Mesenchymal stem cell (in vitro differentiated cells and primary cell): ENCODE measurements around the gene WNK1.

Source experiments
- DNase-seq: peaks from one replicate; pipeline ENCODE4 v3.0.0-alpha.2; 2013
- H2AFZ ChIP-seq: one replicate; pipeline ENCODE4 v1.6.1; 2013; ENCODE audit warnings: low read depth, mild to moderate bottlenecking, control low read depth, inconsistent platforms, low read length, moderate library complexity
- H2AK5ac ChIP-seq: 2 replicates; pipeline ENCODE4 v1.6.1; 2013; ENCODE audit warnings: low read length, moderate library complexity, mild to moderate bottlenecking, inconsistent platforms; ENCODE audit not compliant: severe bottlenecking
- H2BK120ac ChIP-seq: one replicate; pipeline ENCODE4 v1.6.1; 2013; ENCODE audit warnings: low read depth, mild to moderate bottlenecking, inconsistent platforms, low read length, moderate library complexity
- H2BK12ac ChIP-seq, 2 experiments: one replicate each; pipeline ENCODE4 v1.6.1; 2013; ENCODE audit warnings: inconsistent platforms in 2 of 2, low read length in 2 of 2, mild to moderate bottlenecking in 2 of 2, moderate library complexity in 2 of 2, control low read depth in 1 of 2
- H2BK15ac ChIP-seq: one replicate; pipeline ENCODE4 v1.6.1; 2013; ENCODE audit warnings: mild to moderate bottlenecking, low read depth, inconsistent platforms; ENCODE audit not compliant: poor library complexity, severe bottlenecking
- H2BK5ac ChIP-seq: 2 replicates; pipeline ENCODE4 v1.6.1; 2013; ENCODE audit warnings: low read depth, mild to moderate bottlenecking, low read length, control low read depth, inconsistent platforms; ENCODE audit not compliant: poor library complexity, severe bottlenecking
- H3K14ac ChIP-seq, 2 experiments: one replicate each; pipeline ENCODE4 v1.6.1; 2013; ENCODE audit warnings: inconsistent platforms in 2 of 2, low read length in 2 of 2, control low read depth in 1 of 2, mild to moderate bottlenecking in 1 of 2, moderate library complexity in 1 of 2
- H3K18ac ChIP-seq, 2 experiments: one replicate each; pipeline ENCODE4 v1.6.1; 2013; ENCODE audit warnings: inconsistent platforms in 2 of 2, low read length in 2 of 2, control low read depth in 1 of 2, low read depth in 1 of 2, mild to moderate bottlenecking in 1 of 2
- H3K23ac ChIP-seq, 2 experiments: one replicate each; pipeline ENCODE4 v1.6.1; 2013; ENCODE audit warnings: inconsistent platforms in 2 of 2, low read length in 2 of 2, mild to moderate bottlenecking in 2 of 2, moderate library complexity in 2 of 2, control low read depth in 1 of 2
- H3K27ac ChIP-seq: 2 replicates; pipeline ENCODE4 v1.5.1; 2013; ENCODE audit warnings: mild to moderate bottlenecking, moderate library complexity, low read length, control low read depth, inconsistent platforms; ENCODE audit not compliant: poor library complexity, severe bottlenecking
- H3K27me3 ChIP-seq, 2 experiments: 2 replicates each; pipeline versions ENCODE4 v1.6.1 to v1.7.0; 2013; ENCODE audit warnings: low read length in 2 of 2, mild to moderate bottlenecking in 2 of 2, moderate library complexity in 2 of 2, control low read depth in 1 of 2, inconsistent platforms in 1 of 2; ENCODE audit not compliant: control insufficient read depth in 1 of 2, insufficient read depth in 1 of 2
- H3K36me3 ChIP-seq, 2 experiments: 2 replicates each; pipeline versions ENCODE4 v1.6.1 to v1.7.0; 2013; ENCODE audit warnings: low read length in 2 of 2, control low read depth in 1 of 2, inconsistent platforms in 1 of 2, low read depth in 1 of 2, mild to moderate bottlenecking in 1 of 2; ENCODE audit not compliant: insufficient read depth in 2 of 2, control insufficient read depth in 1 of 2
- H3K4ac ChIP-seq, 2 experiments: one replicate each; pipeline ENCODE4 v1.6.1; 2013; ENCODE audit warnings: inconsistent platforms in 2 of 2, low read length in 2 of 2, mild to moderate bottlenecking in 2 of 2, moderate library complexity in 2 of 2, control low read depth in 1 of 2, low read depth in 1 of 2
- H3K4me1 ChIP-seq: 2 replicates; pipeline ENCODE4 v1.6.1; 2013; ENCODE audit warnings: low read depth, low read length, control low read depth; ENCODE audit not compliant: control insufficient read depth, insufficient read depth
- H3K4me2 ChIP-seq: 2 replicates; pipeline ENCODE4 v1.6.1; 2013; ENCODE audit warnings: low read length, mild to moderate bottlenecking, inconsistent platforms; ENCODE audit not compliant: poor library complexity, severe bottlenecking
- H3K4me3 ChIP-seq, 2 experiments: 2 replicates each; pipeline versions ENCODE4 v1.5.1 to v1.7.0; 2013; ENCODE audit warnings: low read length in 2 of 2, mild to moderate bottlenecking in 2 of 2, control low read depth in 1 of 2, low read depth in 1 of 2; ENCODE audit not compliant: insufficient read depth in 1 of 2
- H3K79me1 ChIP-seq: replicated peaks from 2 replicates; pipeline ENCODE4 v1.6.1; 2013; ENCODE audit warnings: mild to moderate bottlenecking, control low read depth, low read length, inconsistent platforms; ENCODE audit not compliant: poor library complexity, severe bottlenecking
- H3K9ac ChIP-seq: 2 replicates; pipeline ENCODE4 v1.7.0; 2013; ENCODE audit warnings: mild to moderate bottlenecking, low read length, moderate library complexity
- H3K9me3 ChIP-seq: 2 replicates; pipeline ENCODE4 v1.7.0; 2013; ENCODE audit warnings: mild to moderate bottlenecking, low read length; ENCODE audit not compliant: control insufficient read depth
- H4K8ac ChIP-seq: one replicate; pipeline ENCODE4 v1.6.1; 2013; ENCODE audit warnings: inconsistent platforms, mild to moderate bottlenecking, low read length, moderate library complexity
- H4K91ac ChIP-seq: one replicate; pipeline ENCODE4 v1.6.1; 2013; ENCODE audit warnings: mild to moderate bottlenecking, low read length, inconsistent platforms
- WGBS: methylation state at CpG from one replicate; pipeline ENCODE4 v1.1.7; 2013; ENCODE audit warnings: mixed read lengths; 5-methylcytosine and 5-hydroxymethylcytosine counted together

The WNK1 gene

GRCh38 chr12:897386-897785 is 145.0 kb downstream of the WNK1 start:
- no peak for DNase-seq
- Histone ChIP-seq H2BK12ac (no peak overlapping the region), H3K79me1 (peaks cover 20% of the 10 kb centered on the region), H3K9ac (no peak overlapping the region), H3K4me3 (no peak overlapping the region), H3K4ac (no peak overlapping the region), H4K91ac (no peak overlapping the region), H3K36me3 (peaks cover 28 to 91% of the 10 kb centered on the region in 2 experiments), H3K14ac (no peak overlapping the region), H3K4me2 (no peak overlapping the region), H3K9me3 (no peaks in the 10 kb centered on the region), H2BK120ac (no peak overlapping the region), H2AK5ac (no peak overlapping the region), H3K27ac (no peak overlapping the region), H3K4me1 (no peaks in the 10 kb centered on the region), H2BK5ac (no peak overlapping the region), H3K27me3 (no peaks in the 10 kb centered on the region), H4K8ac (no peak overlapping the region), H3K18ac (no peak overlapping the region), H3K23ac (no peak overlapping the region), H2BK15ac (no peak overlapping the region), H2AFZ (no peak overlapping the region)
- 95% methylated on average over 4 of the region's 4 CpGs for WGBS

GRCh38 chr12:902581-902980 is 150.2 kb downstream of the WNK1 start:
- Histone ChIP-seq H3K14ac (no peak overlapping the region), H3K79me1 (peaks cover 15% of the 10 kb centered on the region), H3K23ac (no peak overlapping the region), H3K36me3 (peaks cover 33 to 93% of the 10 kb centered on the region in 2 experiments), H3K27ac (no peak overlapping the region), H3K27me3 (no peaks in the 10 kb centered on the region), H3K4me1 (peaks cover 8% of the 10 kb centered on the region), H2BK120ac (no peak overlapping the region), H3K4ac (no peak overlapping the region), H4K8ac (no peak overlapping the region), H3K18ac (no peak overlapping the region), H2AFZ (no peak overlapping the region), H3K4me2 (no peak overlapping the region), H2AK5ac (no peak overlapping the region), H2BK12ac (no peak overlapping the region), H2BK5ac (no peak overlapping the region), H4K91ac (no peak overlapping the region), H3K9ac (no peak overlapping the region), H3K4me3 (no peak overlapping the region), H2BK15ac (no peak overlapping the region), H3K9me3 (no peaks in the 10 kb centered on the region)
- 100% methylated on average over 2 of the region's 3 CpGs for WGBS
- no peak for DNase-seq

- Histone ChIP-seq H3K4ac (no peak overlapping the region), H2BK120ac (no peak overlapping the region), H3K4me3 (no peak overlapping the region), H3K14ac (no peak overlapping the region), H3K79me1 (peaks cover 19% of the 10 kb centered on the region), H2BK12ac (no peak overlapping the region), H3K9ac (no peak overlapping the region), H3K18ac (no peak overlapping the region), H3K36me3 (peaks cover 36 to 93% of the 10 kb centered on the region in 2 experiments), H3K23ac (no peak overlapping the region), H3K9me3 (no peaks in the 10 kb centered on the region), H2AFZ (no peak overlapping the region), H3K27me3 (no peaks in the 10 kb centered on the region), H3K4me2 (no peak overlapping the region), H2BK15ac (no peak overlapping the region), H3K4me1 (peaks cover 8% of the 10 kb centered on the region), H2BK5ac (no peak overlapping the region), H2AK5ac (no peak overlapping the region), H4K91ac (no peak overlapping the region), H3K27ac (no peak overlapping the region), H4K8ac (no peak overlapping the region)
- no peak for DNase-seq
- 94% methylated on average over 3 of the region's 5 CpGs for WGBS
These were observed 150.7 kb downstream of the WNK1 start for GRCh38 chr12:903055-903454.

GRCh38 chr12:904010-904414 is 151.6 kb downstream of the WNK1 start:
- no peak overlapping the region for H4K91ac ChIP-seq
- DNase-seq: no peak
- peaks cover 8% of the 10 kb centered on the region for H3K4me1 ChIP-seq
- H2BK15ac ChIP-seq: no peak overlapping the region
- H3K18ac ChIP-seq: no peak overlapping the region
- H2BK5ac ChIP-seq: no peak overlapping the region
- no peaks in the 10 kb centered on the region for H3K27me3 ChIP-seq
- peak overlapping the region; percentile 12 for H3K27ac ChIP-seq
- H2AFZ ChIP-seq: no peak overlapping the region
- H2BK12ac ChIP-seq: no peak overlapping the region
- no peak overlapping the region for H3K9ac ChIP-seq
- no peak overlapping the region for H2BK120ac ChIP-seq
- peaks cover 38 to 97% of the 10 kb centered on the region in 2 experiments for H3K36me3 ChIP-seq
- H3K14ac ChIP-seq: no peak overlapping the region
- no peak overlapping the region for H2AK5ac ChIP-seq
- 75% methylated on average over 4 of the region's 5 CpGs for WGBS
- H3K79me1 ChIP-seq: peaks cover 26% of the 10 kb centered on the region
- H3K4me2 ChIP-seq: no peak overlapping the region
- no peak overlapping the region for H3K4me3 ChIP-seq
- H4K8ac ChIP-seq: no peak overlapping the region
- H3K23ac ChIP-seq: no peak overlapping the region
- no peak overlapping the region for H3K4ac ChIP-seq
- no peaks in the 10 kb centered on the region for H3K9me3 ChIP-seq
